ENCODE data around the gene FOXI1.

The FOXI1 gene

GRCh38 chr5:170104710-170105109 lies 987 bp upstream of the FOXI1 start:
- H3K9me3 ChIP-seq (ENCODE audit: control insufficient read depth, insufficient read depth, low read length) = no peaks in the 10 kb centered on the region
- peaks cover 8% of the 10 kb centered on the region; the same call in 1 of the 2 replicates for H3K4me1 ChIP-seq (ENCODE audit: insufficient read depth, low read length)
- no peak overlapping the region for H3K9ac ChIP-seq (ENCODE audit: low read depth, low read length)
- no peaks in the 10 kb centered on the region for H3K36me3 ChIP-seq (ENCODE audit: insufficient read depth, low read length)

GRCh38 chr5:170107674-170108073 lies 2.0 kb downstream of the FOXI1 start:
- Histone ChIP-seq H3K9me3 (ENCODE audit: control insufficient read depth, insufficient read depth, low read length) (no peaks in the 10 kb centered on the region), H3K4me1 (ENCODE audit: insufficient read depth, low read length) (peaks cover 16% of the 10 kb centered on the region; the same call in 1 of the 2 replicates), H3K9ac (ENCODE audit: low read depth, low read length) (no peak overlapping the region), H3K36me3 (ENCODE audit: insufficient read depth, low read length) (no peaks in the 10 kb centered on the region)

GRCh38 chr5:170108266-170108785 lies 2.6 kb downstream of the FOXI1 start:
- Histone ChIP-seq H3K36me3 (ENCODE audit: insufficient read depth, low read length) (no peaks in the 10 kb centered on the region), H3K4me1 (ENCODE audit: insufficient read depth, low read length) (peaks cover 22% of the 10 kb centered on the region), H3K9ac (ENCODE audit: low read depth, low read length) (no peak overlapping the region), H3K9me3 (ENCODE audit: control insufficient read depth, insufficient read depth, low read length) (no peaks in the 10 kb centered on the region)

GRCh38 chr5:170109059-170110031 lies 3.6 kb downstream of the FOXI1 start:
- H3K9me3 ChIP-seq (ENCODE audit: control insufficient read depth, insufficient read depth, low read length) = no peaks in the 10 kb centered on the region
- H3K9ac ChIP-seq (ENCODE audit: low read depth, low read length) = no peak overlapping the region
- no peaks in the 10 kb centered on the region for H3K36me3 ChIP-seq (ENCODE audit: insufficient read depth, low read length)
- peaks cover 25% of the 10 kb centered on the region for H3K4me1 ChIP-seq (ENCODE audit: insufficient read depth, low read length)

- Histone ChIP-seq H3K9me3 (ENCODE audit: control insufficient read depth, insufficient read depth, low read length) (peaks cover 5% of the 10 kb centered on the region), H3K4me1 (ENCODE audit: insufficient read depth, low read length) (peaks cover 25% of the 10 kb centered on the region), H3K9ac (ENCODE audit: low read depth, low read length) (no peak overlapping the region), H3K36me3 (ENCODE audit: insufficient read depth, low read length) (no peaks in the 10 kb centered on the region)
Measured at GRCh38 chr5:170110403-170111087, 4.8 kb downstream of the FOXI1 start.

- no peaks in the 10 kb centered on the region for H3K36me3 ChIP-seq (ENCODE audit: insufficient read depth, low read length)
- H3K4me1 ChIP-seq (ENCODE audit: insufficient read depth, low read length) = peaks cover 25% of the 10 kb centered on the region
- no peak overlapping the region for H3K9ac ChIP-seq (ENCODE audit: low read depth, low read length)
- H3K9me3 ChIP-seq (ENCODE audit: control insufficient read depth, insufficient read depth, low read length) = peaks cover 9% of the 10 kb centered on the region
Measured at GRCh38 chr5:170111088-170111785, 5.5 kb downstream of the FOXI1 start.

GRCh38 chr5:170112876-170113521 lies 7.3 kb downstream of the FOXI1 start:
- peaks cover 25% of the 10 kb centered on the region for H3K4me1 ChIP-seq (ENCODE audit: insufficient read depth, low read length)
- H3K9me3 ChIP-seq (ENCODE audit: control insufficient read depth, insufficient read depth, low read length) = peaks cover 9% of the 10 kb centered on the region
- H3K36me3 ChIP-seq (ENCODE audit: insufficient read depth, low read length) = no peaks in the 10 kb centered on the region
- no peak overlapping the region for H3K9ac ChIP-seq (ENCODE audit: low read depth, low read length)

- Histone ChIP-seq H3K9me3 (ENCODE audit: control insufficient read depth, insufficient read depth, low read length) (peaks cover 9% of the 10 kb centered on the region), H3K9ac (ENCODE audit: low read depth, low read length) (no peak overlapping the region), H3K36me3 (ENCODE audit: insufficient read depth, low read length) (no peaks in the 10 kb centered on the region), H3K4me1 (ENCODE audit: insufficient read depth, low read length) (peaks cover 29% of the 10 kb centered on the region)
Measured at GRCh38 chr5:170113522-170113900, 7.8 kb downstream of the FOXI1 start.

- Histone ChIP-seq H3K36me3 (ENCODE audit: insufficient read depth, low read length) (no peaks in the 10 kb centered on the region), H3K4me1 (ENCODE audit: insufficient read depth, low read length) (peaks cover 30% of the 10 kb centered on the region), H3K9ac (ENCODE audit: low read depth, low read length) (no peak overlapping the region), H3K9me3 (ENCODE audit: control insufficient read depth, insufficient read depth, low read length) (peaks cover 9% of the 10 kb centered on the region)
Measured at GRCh38 chr5:170114271-170114670, 8.6 kb downstream of the FOXI1 start.

- Histone ChIP-seq H3K4me1 (ENCODE audit: insufficient read depth, low read length) (peaks cover 21% of the 10 kb centered on the region), H3K36me3 (ENCODE audit: insufficient read depth, low read length) (no peaks in the 10 kb centered on the region), H3K9ac (ENCODE audit: low read depth, low read length) (no peak overlapping the region), H3K9me3 (ENCODE audit: control insufficient read depth, insufficient read depth, low read length) (peaks cover 9% of the 10 kb centered on the region)
Measured at GRCh38 chr5:170115925-170116324, 10.2 kb downstream of the FOXI1 start.

- Histone ChIP-seq H3K9ac (ENCODE audit: low read depth, low read length) (no peak overlapping the region), H3K4me1 (ENCODE audit: insufficient read depth, low read length) (peaks cover 17% of the 10 kb centered on the region), H3K36me3 (ENCODE audit: insufficient read depth, low read length) (no peaks in the 10 kb centered on the region), H3K9me3 (ENCODE audit: control insufficient read depth, insufficient read depth, low read length) (peaks cover 9% of the 10 kb centered on the region)
Measured at GRCh38 chr5:170117736-170118135, 12.0 kb downstream of the FOXI1 start.

GRCh38 chr5:170120576-170120975 lies 14.9 kb downstream of the FOXI1 start:
- H3K9ac ChIP-seq (ENCODE audit: low read depth, low read length) = no peak overlapping the region
- H3K4me1 ChIP-seq (ENCODE audit: insufficient read depth, low read length) = peaks cover 9% of the 10 kb centered on the region
- no peaks in the 10 kb centered on the region for H3K36me3 ChIP-seq (ENCODE audit: insufficient read depth, low read length)

GRCh38 chr5:170121321-170121720 lies 15.6 kb downstream of the FOXI1 start:
- peaks cover 9% of the 10 kb centered on the region for H3K4me1 ChIP-seq (ENCODE audit: insufficient read depth, low read length)
- no peaks in the 10 kb centered on the region for H3K36me3 ChIP-seq (ENCODE audit: insufficient read depth, low read length)
- no peak overlapping the region for H3K9ac ChIP-seq (ENCODE audit: low read depth, low read length)
- peaks cover 5% of the 10 kb centered on the region; the same call in 1 of the 2 replicates for H3K9me3 ChIP-seq (ENCODE audit: control insufficient read depth, insufficient read depth, low read length)

More at GRCh38 chr5:170120576-170120975, 14.9 kb downstream of the FOXI1 start:
- peaks cover 4% of the 10 kb centered on the region; the same call in 1 of the 2 replicates for H3K9me3 ChIP-seq (ENCODE audit: control insufficient read depth, insufficient read depth, low read length)

- Histone ChIP-seq H3K4me1 (ENCODE audit: insufficient read depth, low read length) (no peaks in the 10 kb centered on the region), H3K36me3 (ENCODE audit: insufficient read depth, low read length) (no peaks in the 10 kb centered on the region), H3K9me3 (ENCODE audit: control insufficient read depth, insufficient read depth, low read length) (peaks cover 5% of the 10 kb centered on the region; the same call in 1 of the 2 replicates), H3K9ac (ENCODE audit: low read depth, low read length) (no peak overlapping the region)
Measured at GRCh38 chr5:170126061-170126460, 20.4 kb downstream of the FOXI1 start.

Data from ES-I3 (cell line).